HepG2 (cell line): ENCODE data around the gene VAMP2. TPM values are rescaled to one million over a fixed set of nuclear protein-coding genes. Genes with fewer than 3 reads are reported as not detected.

Source experiments
- CAMTA2 ChIP-seq: sonication (generic); formaldehyde crosslinking; IDR thresholded peaks from 2 replicates; pipeline ENCODE4 v1.4.0; 2020; ENCODE audit warnings: mild to moderate bottlenecking, missing genetic modification reagents, borderline replicate concordance
- GABPB1 ChIP-seq: IDR thresholded peaks from 2 replicates; pipeline ENCODE4 v1.6.1; 2016; ENCODE audit warnings: mild to moderate bottlenecking, missing genetic modification reagents, moderate library complexity, missing compliant biosample characterization
- HDAC2 ChIP-seq: sonication (generic); formaldehyde crosslinking; IDR thresholded peaks from 2 replicates; pipeline ENCODE4 v1.4.0; 2020; ENCODE audit warnings: missing genetic modification reagents
- JARID2 ChIP-seq: sonication (generic); formaldehyde crosslinking; IDR thresholded peaks from 2 replicates; pipeline ENCODE4 v1.8.1; 2023; ENCODE audit warnings: missing genetic modification reagents, inconsistent platforms; ENCODE audit not compliant: insufficient replicate concordance
- JUNB ChIP-seq: sonication (generic); formaldehyde crosslinking; IDR thresholded peaks from 2 replicates; pipeline ENCODE4 v1.8.0; 2022; ENCODE audit warnings: missing genetic modification reagents, mild to moderate bottlenecking, borderline replicate concordance
- NR3C1 ChIP-seq: sonication (generic); formaldehyde crosslinking; IDR thresholded peaks from 2 replicates; pipeline ENCODE4 v1.4.0; 2020; ENCODE audit warnings: missing genetic modification reagents
- RORA ChIP-seq: sonication (generic); formaldehyde crosslinking; IDR thresholded peaks from 2 replicates; pipeline ENCODE4 v1.5.0; 2020; ENCODE audit warnings: mild to moderate bottlenecking, missing genetic modification reagents, moderate library complexity
- SCMH1 ChIP-seq: sonication (generic); formaldehyde crosslinking; IDR thresholded peaks from 2 replicates; pipeline ENCODE4 v1.9.0; 2021; ENCODE audit warnings: missing genetic modification reagents, mild to moderate bottlenecking, borderline replicate concordance
- SNRNP70 ChIP-seq: fragments of 200-400 bp; formaldehyde crosslinking; IDR thresholded peaks from 2 replicates; pipeline ENCODE4 v1.6.1; 2017; ENCODE audit warnings: mild to moderate bottlenecking, low read depth, low read length, moderate library complexity
- SOX6 ChIP-seq, 2 experiments: fragments of 450-650 bp in 1 of 2; sonication (generic) in 1 of 2; formaldehyde crosslinking in 1 of 2; IDR thresholded peaks; 2 replicates each; pipeline versions ENCODE4 v1.4.0 to v1.6.1; 2017 to 2020; ENCODE audit warnings: antibody characterized with exemption in 1 of 2, mild to moderate bottlenecking in 1 of 2, missing genetic modification reagents in 1 of 2
- SP1 ChIP-seq, 2 experiments: fragments of 450-650 bp in 1 of 2; sonication (generic) in 1 of 2; formaldehyde crosslinking in 1 of 2; IDR thresholded peaks; 2 replicates each; pipeline versions ENCODE4 v1.4.0 to v1.6.1; 2016 to 2020; ENCODE audit warnings: missing genetic modification reagents in 1 of 2
- SRSF4 ChIP-seq: fragments of 200-400 bp; formaldehyde crosslinking; IDR thresholded peaks from one replicate; pipeline ENCODE4 v1.6.1; 2018; ENCODE audit warnings: mild to moderate bottlenecking, low read depth, low read length, moderate library complexity; ENCODE audit not compliant: poor library complexity, severe bottlenecking
- SYNCRIP ChIP-seq: fragments of 200-400 bp; formaldehyde crosslinking; IDR thresholded peaks from 2 replicates; pipeline ENCODE4 v1.6.1; 2018; ENCODE audit warnings: mild to moderate bottlenecking, low read depth, low read length; ENCODE audit not compliant: insufficient read depth
- ZMYM2 ChIP-seq: sonication (generic); formaldehyde crosslinking; IDR thresholded peaks from 2 replicates; pipeline ENCODE4 v1.8.0; 2022; ENCODE audit warnings: mild to moderate bottlenecking, missing genetic modification reagents
- ZNF264 ChIP-seq: sonication (generic); formaldehyde crosslinking; IDR thresholded peaks from 2 replicates; pipeline ENCODE4 v1.4.0; 2020; ENCODE audit warnings: missing genetic modification reagents
- ZNF44 ChIP-seq: sonication (generic); formaldehyde crosslinking; IDR thresholded peaks from 2 replicates; pipeline ENCODE4 v1.5.1; 2020; ENCODE audit warnings: mild to moderate bottlenecking, missing genetic modification reagents
- ZNF484 ChIP-seq: sonication (generic); formaldehyde crosslinking; IDR thresholded peaks from 2 replicates; pipeline ENCODE4 v1.5.1; 2020; ENCODE audit warnings: mild to moderate bottlenecking, low read depth, missing genetic modification reagents, borderline replicate concordance
- ZNF569 ChIP-seq: sonication (generic); formaldehyde crosslinking; IDR thresholded peaks from 2 replicates; pipeline ENCODE4 v1.5.0; 2020; ENCODE audit warnings: mild to moderate bottlenecking, missing genetic modification reagents, moderate library complexity, borderline replicate concordance
- ZNF598 ChIP-seq: sonication (generic); formaldehyde crosslinking; IDR thresholded peaks from 2 replicates; pipeline ENCODE4 v1.5.1; 2020; ENCODE audit warnings: mild to moderate bottlenecking, missing genetic modification reagents, borderline replicate concordance
- ZNF652 ChIP-seq: IDR thresholded peaks from 2 replicates; pipeline ENCODE4 v1.6.1; 2016; ENCODE audit warnings: low read depth, borderline replicate concordance
- ZNF703 ChIP-seq: sonication (generic); formaldehyde crosslinking; IDR thresholded peaks from 2 replicates; pipeline ENCODE4 v1.5.1; 2020; ENCODE audit warnings: missing genetic modification reagents, mild to moderate bottlenecking, moderate library complexity, borderline replicate concordance
- polyA plus RNA-seq, 8 experiments: library from polyadenylated mRNA; depleted of rRNA in 3 of 8; stranded (reverse) in 7 of 8; unstranded in 1 of 8; fragments of >200 nt; fragmentation: Illumina TruSeq in 4 of 8; extraction: Trizol in 4 of 8; gene quantifications; 2 replicates each; pipeline versions ENCODE4 v1.2.1 to v1.2.3, GENCODE V29; 2011 to 2016; ENCODE audit warnings: low read depth in 4 of 8, missing spikeins in 1 of 8, mixed read lengths in 1 of 8; ENCODE audit not compliant: insufficient read depth in 1 of 8
- total RNA-seq, 5 experiments: library from RNA; depleted of rRNA; stranded (reverse); fragments of >200 nt; fragmentation: Illumina TruSeq; extraction: Trizol; gene quantifications; 2 replicates each; pipeline ENCODE4 v1.2.3, GENCODE V29; 2016; ENCODE audit warnings: low read depth in 1 of 5
- TF ChIP-seq, protein P1 (sequence below): sonication (generic); formaldehyde crosslinking; IDR thresholded peaks from 2 replicates; pipeline ENCODE4 v1.5.1; 2020; ENCODE audit warnings: missing genetic modification reagents, mild to moderate bottlenecking, borderline replicate concordance
- TF ChIP-seq, protein P2 (sequence below): sonication (generic); formaldehyde crosslinking; IDR thresholded peaks from 2 replicates; pipeline ENCODE4 v1.8.1; 2023; ENCODE audit warnings: mild to moderate bottlenecking, missing genetic modification reagents
- TF ChIP-seq, protein P3 (sequence below): sonication (generic); formaldehyde crosslinking; conservative IDR thresholded peaks from 2 replicates; pipeline ENCODE4 v1.8.1; 2023; ENCODE audit warnings: missing genetic modification reagents

Gene VAMP2
- total and polyA plus RNA-seq, 2 of the 13 experiments (the other 11 are each of a cell fraction or from before 2014, with no cell fraction given), result 3.9 to 17.2 TPM

DNA sequence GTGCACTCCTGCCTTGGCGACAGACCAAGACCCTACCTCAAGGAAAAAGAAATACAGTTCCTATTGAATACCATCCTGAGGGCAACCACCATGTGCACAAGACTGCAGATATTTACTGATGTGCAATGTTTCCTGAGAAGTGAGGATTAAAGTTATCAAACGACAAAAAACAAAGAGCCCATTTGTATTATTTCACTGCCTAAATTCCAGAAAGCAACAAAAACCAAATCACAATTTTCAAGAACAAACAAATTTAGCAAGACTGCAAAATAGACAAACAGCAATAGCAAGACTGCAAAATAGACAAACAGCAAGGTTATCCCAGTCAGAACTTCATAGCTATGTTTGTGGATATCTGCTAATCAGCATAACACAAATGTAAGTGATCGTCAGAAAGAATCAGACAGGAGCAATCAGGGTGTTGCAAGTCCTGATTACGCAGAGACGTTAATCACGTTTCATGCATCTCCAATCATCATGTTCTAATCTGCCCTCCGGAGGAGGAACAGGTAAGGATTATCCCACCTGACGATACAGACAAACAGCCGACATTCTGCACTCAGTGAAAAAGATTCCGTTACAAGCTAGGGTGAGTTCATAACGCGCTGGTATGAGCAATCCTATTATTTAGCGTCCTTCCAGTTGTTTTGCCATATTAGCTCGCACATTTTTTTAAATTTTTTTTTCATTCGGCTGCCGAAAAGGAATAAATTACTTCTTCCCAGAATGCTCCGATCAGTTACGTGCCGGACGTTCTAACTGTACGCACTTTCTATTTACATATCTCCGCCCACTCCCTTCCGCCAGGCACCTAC lies 10.5 kb upstream of the VAMP2 start (continued):
- TF ChIP-seq, protein P1, sequence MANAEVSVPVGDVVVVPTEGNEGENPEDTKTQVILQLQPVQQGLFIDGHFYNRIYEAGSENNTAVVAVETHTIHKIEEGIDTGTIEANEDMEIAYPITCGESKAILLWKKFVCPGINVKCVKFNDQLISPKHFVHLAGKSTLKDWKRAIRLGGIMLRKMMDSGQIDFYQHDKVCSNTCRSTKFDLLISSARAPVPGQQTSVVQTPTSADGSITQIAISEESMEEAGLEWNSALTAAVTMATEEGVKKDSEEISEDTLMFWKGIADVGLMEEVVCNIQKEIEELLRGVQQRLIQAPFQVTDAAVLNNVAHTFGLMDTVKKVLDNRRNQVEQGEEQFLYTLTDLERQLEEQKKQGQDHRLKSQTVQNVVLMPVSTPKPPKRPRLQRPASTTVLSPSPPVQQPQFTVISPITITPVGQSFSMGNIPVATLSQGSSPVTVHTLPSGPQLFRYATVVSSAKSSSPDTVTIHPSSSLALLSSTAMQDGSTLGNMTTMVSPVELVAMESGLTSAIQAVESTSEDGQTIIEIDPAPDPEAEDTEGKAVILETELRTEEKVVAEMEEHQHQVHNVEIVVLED (CRISPR knock-in tag), result peak; percentile 91
- peak; percentile 95 for TF ChIP-seq JARID2 (CRISPR knock-in tag)
- no peak for TF ChIP-seq RORA
- TF ChIP-seq SYNCRIP, result no peak
- no peak for TF ChIP-seq SCMH1
- no peak for TF ChIP-seq CAMTA2 (CRISPR knock-in tag)
- 0 out of 2 replicates have a peak, but pooled peaks have one; percentile 64 for TF ChIP-seq ZNF44
- peak; percentile 90 for TF ChIP-seq JUNB (CRISPR knock-in tag)
- TF ChIP-seq SP1 (IDR thresholded peaks at IDR 0.05), result no peak
- TF ChIP-seq SP1 (CRISPR knock-in tag; IDR thresholded peaks at IDR 0.05), result peak; percentile 87
- no peak for TF ChIP-seq ZNF484 (CRISPR knock-in tag)
- TF ChIP-seq SNRNP70, result no peak
- peak; percentile 65; the same call in 1 of the 2 replicates for TF ChIP-seq ZMYM2 (CRISPR knock-in tag)
- TF ChIP-seq GABPB1 (CRISPR knock-in tag), result peak; percentile 58
- no peak for TF ChIP-seq NR3C1 (CRISPR knock-in tag)
- TF ChIP-seq ZNF652 (CRISPR knock-in tag), result peak; percentile 77
- peak; percentile 91 for TF ChIP-seq HDAC2
- no peak; the same call in 1 of the 2 replicates for TF ChIP-seq ZNF569
- peak; percentile 97; the same call in 1 of the 2 replicates for TF ChIP-seq ZNF264
- TF ChIP-seq, protein P2, sequence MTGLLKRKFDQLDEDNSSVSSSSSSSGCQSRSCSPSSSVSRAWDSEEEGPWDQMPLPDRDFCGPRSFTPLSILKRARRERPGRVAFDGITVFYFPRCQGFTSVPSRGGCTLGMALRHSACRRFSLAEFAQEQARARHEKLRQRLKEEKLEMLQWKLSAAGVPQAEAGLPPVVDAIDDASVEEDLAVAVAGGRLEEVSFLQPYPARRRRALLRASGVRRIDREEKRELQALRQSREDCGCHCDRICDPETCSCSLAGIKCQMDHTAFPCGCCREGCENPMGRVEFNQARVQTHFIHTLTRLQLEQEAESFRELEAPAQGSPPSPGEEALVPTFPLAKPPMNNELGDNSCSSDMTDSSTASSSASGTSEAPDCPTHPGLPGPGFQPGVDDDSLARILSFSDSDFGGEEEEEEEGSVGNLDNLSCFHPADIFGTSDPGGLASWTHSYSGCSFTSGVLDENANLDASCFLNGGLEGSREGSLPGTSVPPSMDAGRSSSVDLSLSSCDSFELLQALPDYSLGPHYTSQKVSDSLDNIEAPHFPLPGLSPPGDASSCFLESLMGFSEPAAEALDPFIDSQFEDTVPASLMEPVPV (CRISPR knock-in tag), result peak; percentile 82; the same call in 1 of the 2 replicates
- TF ChIP-seq SRSF4, result no peak
- no peak for TF ChIP-seq ZNF703 (CRISPR knock-in tag)
- no peak for TF ChIP-seq SOX6 (IDR thresholded peaks at IDR 0.05)
- peak; percentile 92 for TF ChIP-seq SOX6 (CRISPR knock-in tag; IDR thresholded peaks at IDR 0.05)
- TF ChIP-seq ZNF598 (CRISPR knock-in tag), result no peak
- TF ChIP-seq, protein P3, sequence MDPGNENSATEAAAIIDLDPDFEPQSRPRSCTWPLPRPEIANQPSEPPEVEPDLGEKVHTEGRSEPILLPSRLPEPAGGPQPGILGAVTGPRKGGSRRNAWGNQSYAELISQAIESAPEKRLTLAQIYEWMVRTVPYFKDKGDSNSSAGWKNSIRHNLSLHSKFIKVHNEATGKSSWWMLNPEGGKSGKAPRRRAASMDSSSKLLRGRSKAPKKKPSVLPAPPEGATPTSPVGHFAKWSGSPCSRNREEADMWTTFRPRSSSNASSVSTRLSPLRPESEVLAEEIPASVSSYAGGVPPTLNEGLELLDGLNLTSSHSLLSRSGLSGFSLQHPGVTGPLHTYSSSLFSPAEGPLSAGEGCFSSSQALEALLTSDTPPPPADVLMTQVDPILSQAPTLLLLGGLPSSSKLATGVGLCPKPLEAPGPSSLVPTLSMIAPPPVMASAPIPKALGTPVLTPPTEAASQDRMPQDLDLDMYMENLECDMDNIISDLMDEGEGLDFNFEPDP (CRISPR knock-in tag), result 0 out of 2 replicates have a peak, but pooled peaks have one; percentile 82
